CD14-positive monocyte (primary cell): ENCODE results near the gene TMEM135. TPM values are rescaled to one million over a fixed set of nuclear protein-coding genes. Genes with fewer than 3 reads are reported as not detected.

Experiments
- DNase-seq, 3 donors: peaks; one replicate each; pipeline ENCODE4 v3.0.0-alpha.2; 2011 to 2022
- H2AFZ ChIP-seq: 2 replicates; pipeline ENCODE4 v1.6.0; 2012; ENCODE audit warnings: mild to moderate bottlenecking, low read depth, low read length, inconsistent platforms; ENCODE audit not compliant: insufficient read depth, poor library complexity, severe bottlenecking
- H3K27ac ChIP-seq, 2 donors: 1 replicate in 1 of 2; 2 replicates in 1 of 2; pipeline ENCODE4 v1.5.1; 2012 to 2013; ENCODE audit warnings: low read length in 2 of 2, control low read depth in 1 of 2, inconsistent platforms in 1 of 2, low read depth in 1 of 2, mild to moderate bottlenecking in 1 of 2
- H3K27me3 ChIP-seq, 2 donors: one replicate each; pipeline versions ENCODE4 v1.6.0 to v1.6.1; 2011 to 2013; ENCODE audit warnings: low read length in 2 of 2; ENCODE audit not compliant: control insufficient read depth in 2 of 2, insufficient read depth in 2 of 2
- H3K36me3 ChIP-seq, 2 donors: replicated peaks in 1 of 2; 1 replicate in 1 of 2; 2 replicates in 1 of 2; pipeline versions ENCODE4 v1.5.1 to v1.6.1; 2012 to 2013; ENCODE audit warnings: low read length in 2 of 2, control low read depth in 1 of 2, inconsistent platforms in 1 of 2, mild to moderate bottlenecking in 1 of 2; ENCODE audit not compliant: insufficient read depth in 2 of 2, control insufficient read depth in 1 of 2
- H3K4me1 ChIP-seq, 2 donors: 1 replicate in 1 of 2; 2 replicates in 1 of 2; pipeline versions ENCODE4 v1.5.1 to v1.6.1; 2012 to 2013; ENCODE audit warnings: low read length in 2 of 2, control low read depth in 1 of 2, inconsistent platforms in 1 of 2, mild to moderate bottlenecking in 1 of 2, moderate library complexity in 1 of 2; ENCODE audit not compliant: insufficient read depth in 2 of 2, control insufficient read depth in 1 of 2
- H3K4me2 ChIP-seq: replicated peaks from 2 replicates; pipeline ENCODE3; 2012; ENCODE audit warnings: low read length, moderate library complexity, mild to moderate bottlenecking; ENCODE audit not compliant: poor library complexity, severe bottlenecking; ENCODE audit errors: extremely low read depth
- H3K4me3 ChIP-seq, 3 experiments: fragments of 200-600 bp in 1 of 3; sonication (generic) in 1 of 3; replicated peaks in 1 of 3; 1 replicate in 2 of 3; 2 replicates in 1 of 3; pipeline ENCODE4 v1.5.1; 2011 to 2013; ENCODE audit warnings: low read length in 3 of 3, mild to moderate bottlenecking in 3 of 3, control low read depth in 2 of 3, low read depth in 2 of 3, inconsistent platforms in 1 of 3, moderate library complexity in 1 of 3
- H3K79me2 ChIP-seq: 2 replicates; pipeline ENCODE4 v1.6.0; 2012; ENCODE audit warnings: mild to moderate bottlenecking, control low read depth, inconsistent platforms, low read length, moderate library complexity; ENCODE audit not compliant: insufficient read depth
- H3K9ac ChIP-seq: 2 replicates; pipeline ENCODE4 v1.6.0; 2017; ENCODE audit warnings: low read length, mild to moderate bottlenecking; ENCODE audit not compliant: insufficient read depth, poor library complexity, severe bottlenecking
- H3K9me3 ChIP-seq, 2 donors: replicated peaks in 1 of 2; 1 replicate in 1 of 2; 2 replicates in 1 of 2; pipeline versions ENCODE4 v1.5.1 to v1.6.1; 2012 to 2013; ENCODE audit warnings: low read length in 2 of 2, control low read depth in 1 of 2; ENCODE audit not compliant: control insufficient read depth in 1 of 2, insufficient read depth in 1 of 2
- H4K20me1 ChIP-seq: 2 replicates; pipeline ENCODE4 v1.6.0; 2012; ENCODE audit warnings: mild to moderate bottlenecking, low read length, control low read depth, moderate library complexity; ENCODE audit not compliant: insufficient read depth
- H3K27ac Mint-ChIP-seq, 7 donors: one replicate each; pipeline ENCODE4 v1.8.0; 2020; ENCODE audit warnings: mild to moderate bottlenecking in 7 of 7, mixed read lengths in 7 of 7, moderate library complexity in 6 of 7, inconsistent platforms in 2 of 7
- H3K27me3 Mint-ChIP-seq, 3 donors: one replicate each; pipeline ENCODE4 v1.8.0; 2021 to 2022; ENCODE audit warnings: low read depth in 3 of 3, mild to moderate bottlenecking in 3 of 3, mixed read lengths in 3 of 3, moderate library complexity in 3 of 3, inconsistent platforms in 1 of 3
- H3K36me3 Mint-ChIP-seq, 2 donors: one replicate each; pipeline ENCODE4 v1.8.0; 2020; ENCODE audit warnings: mixed read lengths in 2 of 2, inconsistent platforms in 1 of 2, mild to moderate bottlenecking in 1 of 2
- H3K4me1 Mint-ChIP-seq: one replicate; pipeline ENCODE4 v1.8.0; 2020; ENCODE audit warnings: mild to moderate bottlenecking, mixed read lengths
- H3K4me3 Mint-ChIP-seq, 2 donors: one replicate each; pipeline ENCODE4 v1.8.0; 2020; ENCODE audit warnings: mild to moderate bottlenecking in 2 of 2, mixed read lengths in 2 of 2, moderate library complexity in 1 of 2
- H3K9me3 Mint-ChIP-seq, 7 donors: one replicate each; pipeline ENCODE4 v1.8.0; 2020 to 2022; ENCODE audit warnings: mixed read lengths in 7 of 7, mild to moderate bottlenecking in 6 of 7, moderate library complexity in 6 of 7, inconsistent platforms in 2 of 7
- WGBS: methylation state at CpG from one replicate; pipeline ENCODE4 v1.1.5; 2013; ENCODE audit warnings: missing lambda C conversion rate; ENCODE audit not compliant: insufficient coverage; 5-methylcytosine and 5-hydroxymethylcytosine counted together
- intact Hi-C, 2 donors: fragments of 100-400 bp; cut with micrococcal nuclease; formaldehyde crosslinking; loops; one replicate each; pipeline versions ENCODE4 v1.15.0 to v1.15.1; 2023
- polyA plus RNA-seq, 3 donors: library from polyadenylated mRNA; depleted of rRNA in 1 of 3; unstranded in 2 of 3; stranded (reverse) in 1 of 3; fragments of 300-500 nt in 2 of 3; fragments of >200 nt in 1 of 3; fragmentation: Illumina TruSeq in 2 of 3; gene quantifications; 1 replicate in 2 of 3; 2 replicates in 1 of 3; pipeline ENCODE4 v1.2.3, GENCODE V29; 2012 to 2021
- TF ChIP-seq, protein P1 (sequence below): fragments of 200-600 bp; IDR thresholded peaks from one replicate; pipeline ENCODE4 v1.8.0; 2022; ENCODE audit warnings: antibody characterized with exemption, mild to moderate bottlenecking

Gene TMEM135
- polyA plus RNA-seq, 3 donors = 2.7 to 8.4 (median 5.9) TPM

DNA sequence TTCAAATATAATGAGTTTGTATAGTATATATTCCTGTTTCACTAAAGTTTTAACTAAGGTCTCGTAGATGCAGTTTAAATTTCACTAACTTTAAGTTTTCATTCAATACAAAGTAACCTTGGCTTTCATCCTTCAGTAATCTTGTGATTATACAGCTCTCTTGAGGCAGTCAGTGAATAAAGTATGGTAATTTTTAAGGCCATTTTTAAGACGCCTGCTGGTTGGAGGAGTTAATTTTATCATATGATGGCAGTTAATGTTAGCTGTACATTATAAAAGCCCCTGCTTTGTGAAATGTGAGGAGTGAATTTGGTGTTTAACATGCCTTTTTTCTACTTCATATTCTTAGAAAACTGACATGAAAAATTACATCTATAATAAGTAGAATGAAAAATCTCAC, 163.6 kb downstream of the TMEM135 start:
- intact Hi-C loops = no loop called here
- Mint-ChIP-seq H3K4me1 (no peaks in the 10 kb centered on the region), H3K4me3 (no peak overlapping the region), H3K27ac (no peak overlapping the region), H3K27me3 (no peaks in the 10 kb centered on the region), H3K36me3 (no peaks in the 10 kb centered on the region), H3K9me3 (peaks cover 0 to 4% (median 0%) of the 10 kb centered on the region in 7 donors)
- H3K9ac ChIP-seq = no peak overlapping the region
- H3K4me3 ChIP-seq = no peak overlapping the region
- TF ChIP-seq, protein P1, sequence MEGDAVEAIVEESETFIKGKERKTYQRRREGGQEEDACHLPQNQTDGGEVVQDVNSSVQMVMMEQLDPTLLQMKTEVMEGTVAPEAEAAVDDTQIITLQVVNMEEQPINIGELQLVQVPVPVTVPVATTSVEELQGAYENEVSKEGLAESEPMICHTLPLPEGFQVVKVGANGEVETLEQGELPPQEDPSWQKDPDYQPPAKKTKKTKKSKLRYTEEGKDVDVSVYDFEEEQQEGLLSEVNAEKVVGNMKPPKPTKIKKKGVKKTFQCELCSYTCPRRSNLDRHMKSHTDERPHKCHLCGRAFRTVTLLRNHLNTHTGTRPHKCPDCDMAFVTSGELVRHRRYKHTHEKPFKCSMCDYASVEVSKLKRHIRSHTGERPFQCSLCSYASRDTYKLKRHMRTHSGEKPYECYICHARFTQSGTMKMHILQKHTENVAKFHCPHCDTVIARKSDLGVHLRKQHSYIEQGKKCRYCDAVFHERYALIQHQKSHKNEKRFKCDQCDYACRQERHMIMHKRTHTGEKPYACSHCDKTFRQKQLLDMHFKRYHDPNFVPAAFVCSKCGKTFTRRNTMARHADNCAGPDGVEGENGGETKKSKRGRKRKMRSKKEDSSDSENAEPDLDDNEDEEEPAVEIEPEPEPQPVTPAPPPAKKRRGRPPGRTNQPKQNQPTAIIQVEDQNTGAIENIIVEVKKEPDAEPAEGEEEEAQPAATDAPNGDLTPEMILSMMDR = no peak
- H3K4me2 ChIP-seq = no peak overlapping the region
- H3K79me2 ChIP-seq = no peaks in the 10 kb centered on the region
- H4K20me1 ChIP-seq = no peaks in the 10 kb centered on the region
- H3K9me3 ChIP-seq = no peaks in the 10 kb centered on the region
- H3K4me1 ChIP-seq = no peaks in the 10 kb centered on the region
- H3K27me3 ChIP-seq = no peaks in the 10 kb centered on the region
- DNase-seq = no peak
- no peak overlapping the region for H3K27ac ChIP-seq
- H3K36me3 ChIP-seq = no peaks in the 10 kb centered on the region
- no peak overlapping the region for H2AFZ ChIP-seq
- WGBS = no CpG with 5 or more reads among the region's 2 CpGs

DNA sequence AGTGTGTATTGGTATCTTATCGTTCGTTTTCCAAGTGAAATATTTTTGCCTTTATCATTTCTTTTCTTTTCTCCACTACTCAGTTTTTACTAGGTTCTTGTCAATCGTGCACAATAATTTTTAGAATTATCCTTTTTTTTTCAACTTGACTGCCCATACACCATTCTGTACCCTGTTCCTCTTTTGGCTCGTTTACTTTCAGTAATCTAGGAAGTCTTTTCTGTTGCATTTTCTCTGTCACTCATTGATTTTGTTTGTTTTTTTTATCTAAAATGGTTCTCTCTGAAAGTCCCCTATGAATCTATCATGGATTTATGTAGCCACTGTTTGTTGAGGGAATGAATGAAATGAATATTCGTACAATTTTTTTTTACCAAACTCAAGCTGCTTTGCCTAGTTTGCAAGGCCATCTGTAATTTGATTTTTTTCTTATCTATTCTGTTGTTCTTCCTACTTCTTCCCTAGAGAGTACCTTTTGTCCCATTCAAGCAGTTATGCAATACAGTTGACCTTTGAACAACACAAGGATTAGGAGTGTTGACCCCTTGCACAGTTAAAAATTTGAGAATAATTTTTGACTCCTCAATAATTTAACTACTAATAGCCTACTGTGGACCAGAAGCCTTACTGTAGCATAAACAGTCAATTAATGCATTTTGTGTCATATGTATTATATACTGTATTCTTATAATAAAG, 166.3 kb downstream of the TMEM135 start:
- H3K79me2 ChIP-seq = no peaks in the 10 kb centered on the region
- no peaks in the 10 kb centered on the region for H3K36me3 ChIP-seq
- Mint-ChIP-seq H3K4me1 (no peaks in the 10 kb centered on the region), H3K4me3 (no peak overlapping the region), H3K36me3 (no peaks in the 10 kb centered on the region), H3K9me3 (peaks cover 0 to 7% (median 1%) of the 10 kb centered on the region in 7 donors), H3K27ac (no peak overlapping the region), H3K27me3 (no peaks in the 10 kb centered on the region)
- H3K27me3 ChIP-seq = no peaks in the 10 kb centered on the region
- no peak overlapping the region for H3K9ac ChIP-seq
- no peak overlapping the region for H3K4me2 ChIP-seq
- H3K9me3 ChIP-seq = peaks cover 0 to 2% of the 10 kb centered on the region in 2 donors
- WGBS = no CpG with 5 or more reads among the region's 5 CpGs
- TF ChIP-seq, protein P1 = no peak
- H2AFZ ChIP-seq = no peak overlapping the region
- H3K4me1 ChIP-seq = no peaks in the 10 kb centered on the region
- no peak overlapping the region for H3K27ac ChIP-seq
- DNase-seq = no peak
- H3K4me3 ChIP-seq = no peak overlapping the region
- no peaks in the 10 kb centered on the region for H4K20me1 ChIP-seq
- intact Hi-C loops = no loop called here
